Measurements from ENCODE around the gene HRH1.

The HRH1 gene

DNA sequence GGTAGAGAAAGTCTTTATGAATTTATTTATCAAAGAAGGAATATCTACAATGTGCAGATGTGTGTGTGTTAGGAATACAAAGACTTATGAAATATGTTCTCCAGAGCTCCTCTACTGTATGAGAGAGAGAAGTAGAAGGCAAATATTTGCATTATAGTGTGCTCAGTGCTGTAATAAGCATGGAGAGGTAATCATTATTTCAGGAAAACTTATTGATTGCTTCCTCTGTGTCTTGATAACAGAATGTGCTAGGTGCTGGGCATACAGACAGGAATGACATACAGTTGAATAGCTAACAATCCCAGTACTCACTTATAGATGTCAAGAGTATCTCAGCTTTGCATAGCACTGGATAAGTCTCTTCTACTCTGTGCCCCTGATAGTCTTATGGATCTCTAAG lies 148.2 kb downstream of the HRH1 start:
- H3K4me3 ChIP-seq (ENCODE audit: low read depth, low read length) = no peak overlapping the region

DNA sequence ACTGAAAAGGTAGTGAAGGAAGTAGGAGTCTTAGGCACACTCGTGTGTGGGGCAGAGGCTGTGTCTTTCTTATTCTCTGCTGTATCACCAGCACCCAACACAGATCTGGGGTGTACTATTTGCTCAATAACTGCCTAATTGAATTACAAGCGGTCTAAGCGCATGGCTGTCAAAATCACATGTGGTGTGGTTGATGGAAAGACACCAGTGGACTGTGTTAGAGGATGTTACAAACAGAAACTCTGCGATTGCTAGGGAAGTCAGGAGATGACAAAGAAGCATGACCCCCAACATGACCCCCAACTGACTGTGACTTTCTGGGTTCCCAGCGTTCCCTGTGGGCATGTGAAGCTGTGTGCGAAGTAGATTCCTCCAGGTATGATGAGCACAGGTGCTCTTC lies 149.9 kb downstream of the HRH1 start:
- no peak for DNase-seq (ENCODE audit: low read depth)

More for the DNA sequence above, 148.2 kb downstream of the HRH1 start:
- DNase-seq (ENCODE audit: low read depth) = no peak
- TF ChIP-seq, protein P1, sequence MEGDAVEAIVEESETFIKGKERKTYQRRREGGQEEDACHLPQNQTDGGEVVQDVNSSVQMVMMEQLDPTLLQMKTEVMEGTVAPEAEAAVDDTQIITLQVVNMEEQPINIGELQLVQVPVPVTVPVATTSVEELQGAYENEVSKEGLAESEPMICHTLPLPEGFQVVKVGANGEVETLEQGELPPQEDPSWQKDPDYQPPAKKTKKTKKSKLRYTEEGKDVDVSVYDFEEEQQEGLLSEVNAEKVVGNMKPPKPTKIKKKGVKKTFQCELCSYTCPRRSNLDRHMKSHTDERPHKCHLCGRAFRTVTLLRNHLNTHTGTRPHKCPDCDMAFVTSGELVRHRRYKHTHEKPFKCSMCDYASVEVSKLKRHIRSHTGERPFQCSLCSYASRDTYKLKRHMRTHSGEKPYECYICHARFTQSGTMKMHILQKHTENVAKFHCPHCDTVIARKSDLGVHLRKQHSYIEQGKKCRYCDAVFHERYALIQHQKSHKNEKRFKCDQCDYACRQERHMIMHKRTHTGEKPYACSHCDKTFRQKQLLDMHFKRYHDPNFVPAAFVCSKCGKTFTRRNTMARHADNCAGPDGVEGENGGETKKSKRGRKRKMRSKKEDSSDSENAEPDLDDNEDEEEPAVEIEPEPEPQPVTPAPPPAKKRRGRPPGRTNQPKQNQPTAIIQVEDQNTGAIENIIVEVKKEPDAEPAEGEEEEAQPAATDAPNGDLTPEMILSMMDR (conservative IDR thresholded peaks at IDR 0.05; ENCODE audit: low read depth, low read length) = no peak

DNA sequence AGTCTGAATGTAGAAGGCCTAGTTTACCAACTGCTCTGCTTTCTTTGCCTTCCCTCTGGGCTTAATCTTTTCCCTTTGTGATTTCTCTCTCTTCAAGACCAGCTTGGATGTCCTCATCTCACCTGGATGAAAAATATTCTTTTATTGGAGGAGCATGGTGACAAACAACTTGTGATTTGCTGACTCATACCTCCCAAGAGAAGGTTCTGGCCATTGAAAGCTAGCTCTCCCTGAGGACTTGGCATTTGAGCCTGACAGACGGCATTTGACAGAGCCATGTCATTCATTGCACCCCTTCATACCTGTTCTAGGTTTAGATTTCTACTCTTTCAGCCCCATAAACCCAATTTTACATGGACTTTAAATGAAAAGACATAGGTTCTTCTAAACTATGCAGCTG lies 151.2 kb downstream of the HRH1 start:
- TF ChIP-seq, protein P1 (conservative IDR thresholded peaks at IDR 0.05; ENCODE audit: low read depth, low read length) = no peak
- no peak overlapping the region for H3K4me3 ChIP-seq (ENCODE audit: low read depth, low read length)
- peak; percentile 39 for DNase-seq (ENCODE audit: low read depth)

More for the DNA sequence above, 149.9 kb downstream of the HRH1 start:
- TF ChIP-seq, protein P1 (conservative IDR thresholded peaks at IDR 0.05; ENCODE audit: low read depth, low read length) = no peak
- no peak overlapping the region for H3K4me3 ChIP-seq (ENCODE audit: low read depth, low read length)

DNA sequence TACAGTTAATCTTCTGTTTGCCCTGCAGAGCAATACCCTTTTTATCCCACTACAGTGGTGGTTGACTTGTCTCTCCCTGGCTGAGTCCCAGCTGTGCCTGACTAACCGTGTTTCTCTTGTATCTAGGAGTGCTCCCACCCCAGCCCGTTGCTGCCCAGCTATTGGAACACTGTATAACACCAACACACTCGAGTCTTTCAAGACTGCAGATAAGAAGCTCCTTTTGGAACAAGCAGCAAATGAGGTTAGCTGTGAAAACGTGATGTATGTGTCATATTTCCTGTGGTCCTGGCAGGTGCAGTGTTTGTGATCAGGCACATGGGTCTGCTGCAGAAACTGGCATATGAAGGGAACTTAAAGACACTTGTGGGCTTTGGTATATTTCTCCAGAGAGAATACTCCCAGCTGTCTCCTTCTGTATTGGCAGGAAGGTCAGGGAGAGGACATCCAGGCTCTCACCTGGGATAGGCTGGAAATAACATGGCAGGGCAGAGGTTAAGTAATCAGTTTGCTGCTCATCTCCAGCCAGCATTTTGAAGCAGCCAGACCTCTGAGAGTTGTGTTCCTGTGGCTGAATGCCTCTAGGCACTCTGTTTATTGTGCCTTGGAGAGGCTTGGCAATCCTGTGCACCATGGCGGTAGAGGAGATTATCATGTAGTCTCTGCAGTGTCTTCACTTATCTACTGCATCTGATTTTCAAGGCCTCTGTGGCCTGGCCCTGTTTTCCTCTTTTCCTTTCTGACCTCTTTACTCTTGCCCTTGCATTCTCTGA lies 152.7 kb downstream of the HRH1 start:
- H3K4me3 ChIP-seq (ENCODE audit: low read depth, low read length) = no peak overlapping the region
- peak; percentile 67 for DNase-seq (ENCODE audit: low read depth)
- TF ChIP-seq, protein P1 (conservative IDR thresholded peaks at IDR 0.05; ENCODE audit: low read depth, low read length) = no peak

DNA sequence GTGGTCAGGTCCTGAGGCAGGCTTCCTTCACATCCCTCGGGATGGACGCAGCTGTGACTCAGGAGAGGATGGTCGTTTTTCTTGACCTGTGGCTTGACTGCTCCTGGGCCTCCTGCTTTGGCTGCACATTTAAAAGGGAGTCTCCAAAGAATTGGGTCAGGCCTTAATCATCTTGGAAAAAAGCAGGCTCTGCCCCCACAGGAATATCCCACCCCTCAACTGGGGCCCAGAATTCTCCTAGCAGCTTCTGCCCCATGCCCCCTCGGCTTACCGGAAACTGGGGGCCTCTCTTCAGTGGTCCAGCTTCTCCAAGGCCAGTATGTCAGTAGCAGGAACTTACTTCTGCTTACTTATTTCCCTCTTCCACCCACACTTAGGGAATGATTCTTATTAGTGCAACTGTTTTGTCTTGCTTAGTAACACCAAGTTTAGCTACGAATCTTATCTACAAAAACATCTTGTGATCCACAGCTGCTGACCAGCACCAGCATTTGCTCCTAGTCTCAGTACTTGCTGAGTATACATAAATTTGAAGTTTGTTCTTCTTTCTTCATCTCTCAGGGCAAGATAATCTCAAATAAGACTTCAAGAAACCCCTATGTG lies 153.6 kb downstream of the HRH1 start:
- H3K4me3 ChIP-seq (ENCODE audit: low read depth, low read length) = no peak overlapping the region
- TF ChIP-seq, protein P1 (conservative IDR thresholded peaks at IDR 0.05; ENCODE audit: low read depth, low read length) = no peak
- DNase-seq (ENCODE audit: low read depth) = peak; percentile 57

DNA sequence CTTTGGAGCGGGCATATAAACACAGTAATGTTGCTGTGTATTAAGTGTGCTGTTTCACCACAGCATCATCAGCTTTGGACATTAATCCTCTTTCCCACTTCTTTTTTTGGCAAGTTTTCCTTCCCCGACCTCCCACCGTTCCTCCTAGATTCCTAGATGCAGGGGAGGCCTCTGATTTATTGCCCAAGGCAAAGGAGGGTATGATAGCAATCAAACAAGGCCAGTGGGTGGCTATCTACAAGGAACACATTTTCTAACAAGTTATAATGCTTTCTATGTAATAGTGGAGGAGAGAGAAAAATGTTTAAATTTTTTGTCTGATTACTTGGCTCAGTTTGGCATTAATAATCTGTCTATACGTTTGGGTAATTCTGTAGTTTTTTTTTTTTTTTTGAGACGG lies 156.0 kb downstream of the HRH1 start:
- DNase-seq (ENCODE audit: low read depth) = no peak
- TF ChIP-seq, protein P1 (conservative IDR thresholded peaks at IDR 0.05; ENCODE audit: low read depth, low read length) = no peak
- no peak overlapping the region for H3K4me3 ChIP-seq (ENCODE audit: low read depth, low read length)

Data from choroid plexus epithelial cell (primary cell).